Measurements from ENCODE around the gene HSPA2. TPM values are rescaled to one million over a fixed set of nuclear protein-coding genes. Genes with fewer than 3 reads are reported as not detected.
A peak's percentile ranks its signal among the peaks of the same experiment; 100 is the strongest.

HSPA2 gene
- total and polyA plus RNA-seq, 12 donors: 3.4 to 74.6 (median 7.9) TPM

DNA sequence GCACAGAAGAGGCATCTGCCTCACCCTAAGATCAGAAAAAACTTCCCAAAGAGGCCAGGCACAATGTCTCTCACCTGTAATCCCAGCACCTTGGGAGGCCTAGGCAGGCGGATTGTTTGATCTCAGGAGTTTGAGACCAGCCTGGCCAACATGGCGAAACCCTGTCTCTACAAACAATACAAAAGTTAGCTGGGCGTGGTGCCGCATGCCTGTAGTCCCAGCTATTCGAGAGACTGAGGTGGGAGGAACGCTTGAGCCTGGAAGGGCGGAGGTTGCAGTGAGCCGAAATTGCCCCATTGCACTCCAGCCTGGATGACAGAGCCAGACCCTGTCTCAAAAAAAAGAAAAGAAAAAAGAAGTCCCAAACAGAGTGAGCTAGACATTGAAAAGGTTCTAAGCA lies 31.5 kb upstream of the HSPA2 start:
- Histone ChIP-seq H3K27ac (no peak overlapping the region), H3K4me3 (no peak overlapping the region), H3K27me3 (no peaks in the 10 kb centered on the region), H3K4me1 (replicated peaks in 1 of 2) (peaks cover 17 to 70% of the 10 kb centered on the region in 2 donors), H3K9me3 (replicated peaks in 1 of 3) (no peaks in the 10 kb centered on the region), H3K36me3 (replicated peaks in 1 of 2) (no peaks in the 10 kb centered on the region)
- DNase-seq: no peak
- TF ChIP-seq CTCF (IDR thresholded peaks at IDR 0.05) (no peak), POLR2A (IDR thresholded peaks at IDR 0.05) (no peak)
- WGBS, 4 donors: 91 to 97% (median 93%) methylated on average over 8 of the region's 8 CpGs
- intact Hi-C loops (cut with DNase I): no loop called here

DNA sequence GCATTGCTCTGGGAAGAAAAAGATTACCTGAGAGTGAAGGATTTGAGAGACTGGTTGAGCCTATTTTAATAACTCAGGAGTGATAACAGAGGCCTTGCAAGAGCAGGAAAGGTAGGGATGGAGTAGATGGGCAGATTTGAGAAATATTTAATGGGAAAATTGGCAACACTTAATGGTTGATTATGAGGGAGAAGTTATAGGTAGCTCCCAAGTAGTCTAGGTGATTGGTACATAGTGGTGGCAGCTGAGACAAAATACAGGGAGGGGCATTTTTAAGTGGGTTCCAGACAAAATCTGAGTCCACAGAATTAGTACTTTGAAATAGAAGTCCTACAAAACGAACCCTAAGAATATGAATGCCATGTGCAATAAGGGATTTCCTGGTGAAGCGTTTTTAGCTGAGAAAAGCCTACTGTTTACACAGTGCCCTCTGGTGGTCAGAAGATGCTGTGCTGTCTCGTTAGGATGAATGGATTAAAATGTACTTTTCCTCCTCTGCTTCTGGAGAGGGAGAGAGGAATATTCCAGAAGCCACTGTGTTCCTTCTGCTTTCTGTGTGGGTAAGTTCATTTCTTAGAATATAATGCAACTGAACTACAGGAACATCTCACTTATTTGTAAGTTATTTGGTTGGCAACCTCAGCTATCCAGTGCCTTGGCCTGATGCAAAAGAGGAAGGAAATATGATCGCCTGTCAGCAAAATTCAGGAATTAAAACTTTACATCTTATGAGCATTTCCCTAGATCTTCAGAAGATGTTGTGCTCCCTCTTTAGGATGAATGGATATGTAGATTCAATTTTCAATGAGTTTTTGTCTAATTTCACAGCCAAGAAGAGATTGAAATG lies 29.5 kb upstream of the HSPA2 start:
- peak overlapping the region in 2 of 5 donors; percentile 6 to 39 for H3K27ac ChIP-seq

DNA sequence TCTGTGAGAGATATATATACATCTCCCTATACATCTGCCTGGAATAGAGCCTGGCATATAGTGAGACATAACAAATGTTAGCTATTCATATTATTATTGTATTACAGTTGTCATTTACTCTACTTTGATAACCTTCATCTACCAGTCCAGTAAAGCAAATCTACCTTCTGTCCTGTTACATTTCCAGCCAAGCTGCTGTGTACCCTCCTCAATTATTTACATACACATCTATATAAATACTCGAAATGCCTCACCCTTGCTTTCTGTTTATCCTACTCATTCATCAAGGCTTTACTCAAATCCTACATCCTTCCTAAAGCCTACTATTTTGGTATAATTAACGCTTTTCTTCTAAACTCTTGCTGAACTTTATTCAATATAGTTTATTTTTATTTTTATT lies 27.3 kb upstream of the HSPA2 start:
- H3K4me3 ChIP-seq: no peak overlapping the region
- DNase-seq: no peak
- TF ChIP-seq CTCF (IDR thresholded peaks at IDR 0.05) (no peak), POLR2A (IDR thresholded peaks at IDR 0.05) (no peak)
- no peaks in the 10 kb centered on the region for H3K27me3 ChIP-seq
- no peak overlapping the region for H3K27ac ChIP-seq
- 92 to 96% (median 94%) methylated on average over 2 of the region's 2 CpGs for WGBS, 4 donors
- intact Hi-C loops (cut with DNase I): no loop called here
- peaks cover 5 to 55% of the 10 kb centered on the region in 2 donors for H3K4me1 ChIP-seq (replicated peaks in 1 of 2)
- H3K36me3 ChIP-seq (replicated peaks in 1 of 2): no peaks in the 10 kb centered on the region
- no peaks in the 10 kb centered on the region for H3K9me3 ChIP-seq (replicated peaks in 1 of 3)

More for the DNA sequence above, 29.5 kb upstream of the HSPA2 start:
- intact Hi-C loops (cut with DNase I): no loop called here
- TF ChIP-seq CTCF (IDR thresholded peaks at IDR 0.05): peak; percentile 80 to 95 (median 86)
- no peak for TF ChIP-seq POLR2A (IDR thresholded peaks at IDR 0.05)
- H3K9me3 ChIP-seq (replicated peaks in 1 of 3): no peaks in the 10 kb centered on the region
- H3K4me1 ChIP-seq (replicated peaks in 1 of 2): peaks cover 16 to 77% of the 10 kb centered on the region in 2 donors
- no peaks in the 10 kb centered on the region for H3K27me3 ChIP-seq
- 17 to 20% (median 18%) methylated on average over 4 of the region's 4 CpGs for WGBS, 4 donors
- no peaks in the 10 kb centered on the region for H3K36me3 ChIP-seq (replicated peaks in 1 of 2)
- peak; percentile 53 to 90 (median 69) for DNase-seq
- H3K4me3 ChIP-seq: no peak overlapping the region

DNA sequence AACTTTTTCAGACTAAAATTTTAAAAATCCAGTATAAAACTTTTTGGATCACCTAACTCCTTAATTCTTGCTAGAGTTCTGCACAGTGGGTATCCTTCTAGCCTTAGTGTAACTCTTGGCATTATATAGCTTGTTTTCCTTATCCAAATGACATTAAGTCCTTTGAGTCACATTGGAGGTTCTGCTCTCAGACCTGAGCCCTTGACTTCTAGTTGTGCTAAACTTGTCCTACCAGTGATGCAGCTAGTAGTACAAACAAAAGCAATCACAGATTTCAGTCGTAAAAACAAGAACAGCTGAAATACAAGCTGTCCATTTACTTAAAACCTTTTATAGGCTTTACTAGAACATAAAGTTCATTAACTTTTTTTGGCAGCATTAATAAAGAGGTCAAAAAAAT lies 25.5 kb upstream of the HSPA2 start:
- no peak for DNase-seq
- no peaks in the 10 kb centered on the region for H3K36me3 ChIP-seq (replicated peaks in 1 of 2)
- 38 to 40% (median 39%) methylated on average over 1 of the region's 1 CpG for WGBS, 4 donors
- H3K27ac ChIP-seq: no peak overlapping the region
- H3K9me3 ChIP-seq (replicated peaks in 1 of 3): no peaks in the 10 kb centered on the region
- peaks cover 5 to 42% of the 10 kb centered on the region in 2 donors for H3K4me1 ChIP-seq (replicated peaks in 1 of 2)
- no peak for TF ChIP-seq CTCF (IDR thresholded peaks at IDR 0.05)
- TF ChIP-seq POLR2A (IDR thresholded peaks at IDR 0.05): no peak
- intact Hi-C loops (cut with DNase I): no loop called here
- no peak overlapping the region for H3K4me3 ChIP-seq
- no peaks in the 10 kb centered on the region for H3K27me3 ChIP-seq
